ENCODE data around the gene PRDM12.

Gene PRDM12

DNA sequence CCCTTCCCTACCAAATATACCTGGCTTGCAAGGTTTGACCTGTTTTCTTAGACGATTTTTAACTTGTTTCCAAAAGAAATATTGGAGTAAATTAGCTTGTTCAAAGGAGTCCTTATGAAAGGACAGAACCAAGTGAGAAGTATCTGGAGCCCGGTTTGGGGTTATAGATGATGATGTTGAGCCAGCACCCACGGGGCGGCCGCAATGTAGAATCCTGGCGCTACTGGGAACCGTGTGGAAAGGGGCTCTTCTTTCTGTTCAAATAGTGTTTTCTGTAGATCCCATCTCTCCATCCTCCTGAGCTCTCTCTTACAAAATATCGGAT is 28.7 kb downstream of the PRDM12 start:
- no peak for DNase-seq

DNA sequence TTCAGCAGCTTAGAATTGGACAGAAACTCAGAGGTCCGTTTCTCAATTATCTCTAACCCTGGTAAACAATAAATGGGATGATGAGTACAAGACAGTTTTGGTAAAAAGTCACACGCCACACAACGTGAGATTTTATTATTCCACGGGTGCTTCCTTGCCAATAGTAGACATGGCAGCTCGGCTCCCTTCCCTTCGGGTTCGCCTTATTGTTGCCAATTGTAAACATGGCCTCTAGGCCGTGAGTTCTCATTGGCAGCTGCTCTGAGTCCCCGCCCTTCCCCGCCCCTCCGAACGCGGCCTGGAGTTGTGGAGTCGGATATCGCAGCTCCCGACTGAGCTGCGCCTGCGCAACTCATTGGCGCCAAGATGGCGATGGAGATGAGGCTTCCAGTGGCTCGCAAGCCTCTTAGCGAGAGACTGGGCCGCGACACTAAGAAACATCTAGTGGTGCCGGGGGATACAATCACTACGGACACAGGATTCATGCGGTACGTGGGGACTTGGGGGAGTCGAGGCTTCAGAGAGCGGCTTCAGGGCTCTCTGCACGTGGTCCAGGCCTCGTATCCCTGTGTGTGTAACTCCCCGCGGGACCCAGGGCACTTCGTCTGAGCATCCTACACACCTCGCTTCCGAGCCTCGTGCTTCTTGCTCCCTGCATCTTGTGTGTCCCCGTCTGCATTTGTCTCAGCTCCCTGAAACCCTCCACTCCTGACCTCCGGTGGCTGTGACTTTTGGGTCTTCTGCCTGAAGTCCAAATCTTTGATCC is 29.2 kb downstream of the PRDM12 start, which contains the start of gene EXOSC2:
Gene EXOSC2 (plus strand): TSS at position 355 of the 766 bp plus-strand sequence. CDS start 12 bp downstream, at position 367.
- DNase-seq = peak; percentile 94

DNA sequence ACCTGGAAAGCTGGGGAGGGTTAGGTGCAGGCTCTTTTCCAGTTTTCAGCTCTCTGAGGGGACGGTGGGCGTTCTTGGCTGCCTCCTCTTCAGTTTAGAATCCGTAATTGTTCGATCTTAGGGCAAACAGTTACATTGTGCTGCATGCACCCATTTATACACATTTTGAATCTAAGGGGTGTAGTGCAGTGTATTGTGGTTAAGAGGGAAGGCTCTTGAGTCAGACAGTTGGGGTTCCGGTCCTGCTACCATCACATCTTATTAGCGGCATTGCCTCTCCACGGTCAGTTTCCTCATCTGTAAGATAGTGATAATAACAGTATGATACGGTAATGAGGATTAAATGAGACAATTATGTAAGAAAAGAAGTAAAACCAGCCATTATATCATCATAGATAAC is 29.8 kb downstream of the PRDM12 start:
- no peak for DNase-seq

DNA sequence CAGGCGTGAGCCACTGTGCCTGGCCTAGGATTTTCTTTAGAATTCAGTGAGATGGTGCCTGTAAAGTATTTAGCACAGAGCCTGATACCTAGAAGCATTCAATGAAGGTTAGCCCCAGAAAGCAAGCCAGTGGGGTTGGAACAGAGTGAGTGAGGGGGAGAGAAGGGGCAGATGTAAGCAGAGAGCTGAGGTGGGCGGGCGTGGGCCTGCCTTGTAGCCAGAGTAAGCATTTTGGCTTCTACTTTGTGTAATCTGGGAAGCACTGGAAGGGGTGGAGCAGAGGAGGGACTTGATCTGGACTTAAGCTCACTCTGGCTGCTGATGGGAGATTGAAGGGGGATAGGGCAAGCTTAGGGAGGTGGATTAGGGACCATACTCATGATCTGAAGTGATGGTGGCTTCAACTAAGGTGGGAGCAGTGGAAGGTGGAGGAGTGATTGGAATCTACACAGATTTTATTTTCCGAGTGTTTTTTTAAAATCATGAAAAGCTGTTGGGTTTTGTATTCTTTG is 31.8 kb downstream of the PRDM12 start:
- no peak for DNase-seq

DNA sequence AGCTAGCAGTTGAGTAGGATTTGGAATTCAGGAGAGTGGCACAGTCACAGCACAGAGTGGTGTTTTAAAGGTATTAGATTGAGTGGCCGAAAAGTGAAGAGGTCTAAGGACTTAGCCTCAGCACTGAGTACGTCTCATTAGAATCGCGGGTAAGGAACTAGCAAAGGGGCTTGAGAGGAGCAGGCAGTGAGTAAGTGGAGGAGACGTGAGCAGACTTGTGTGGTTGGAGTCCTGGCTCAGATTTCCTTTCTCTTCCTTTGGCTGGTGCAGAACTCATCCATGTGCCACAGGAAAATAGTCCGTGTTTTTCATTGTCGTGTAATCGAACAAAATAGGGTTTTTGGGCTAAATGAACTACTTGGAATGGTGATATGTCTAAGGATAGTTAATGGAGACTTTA is 32.6 kb downstream of the PRDM12 start:
- DNase-seq = no peak

DNA sequence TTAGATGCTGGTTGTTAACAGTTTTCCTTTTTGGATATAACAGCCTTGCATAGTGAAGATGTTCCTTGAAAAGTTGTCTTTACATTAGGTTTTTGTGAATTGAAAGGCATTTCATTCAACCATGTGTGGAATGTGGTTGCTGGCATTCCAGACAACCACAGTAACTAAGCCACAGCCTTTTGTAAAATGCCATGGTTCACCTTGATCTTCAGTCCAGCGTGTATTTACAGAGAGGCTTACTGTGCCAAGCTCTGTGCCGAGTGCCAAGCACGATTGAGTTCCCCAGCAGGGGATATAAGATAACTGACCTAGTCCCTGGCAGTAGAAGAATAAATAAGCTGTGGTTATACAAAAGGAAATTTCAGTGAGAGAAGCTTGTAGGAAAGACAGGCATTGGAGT is 34.1 kb downstream of the PRDM12 start:
- DNase-seq = no peak

DNA sequence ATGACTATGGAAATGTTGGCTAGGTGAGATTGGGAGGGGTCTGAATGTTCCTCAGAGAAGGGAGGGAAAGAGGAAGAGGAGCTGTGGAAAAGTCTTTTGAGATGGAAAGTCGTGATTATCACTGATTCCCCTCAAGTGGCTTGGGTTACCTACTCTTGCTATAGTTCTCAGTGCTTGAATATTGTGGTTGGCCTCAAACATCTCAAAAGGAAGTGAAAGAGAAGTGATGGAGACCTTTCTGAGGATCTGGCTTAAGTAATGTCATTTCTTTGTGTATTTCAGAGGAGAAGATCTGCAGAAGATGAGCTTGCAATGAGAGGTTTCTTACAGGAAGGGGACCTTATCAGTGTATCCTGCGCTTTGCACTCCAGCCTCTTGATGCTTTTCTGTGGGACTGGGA is 34.7 kb downstream of the PRDM12 start:
- DNase-seq = no peak

DNA sequence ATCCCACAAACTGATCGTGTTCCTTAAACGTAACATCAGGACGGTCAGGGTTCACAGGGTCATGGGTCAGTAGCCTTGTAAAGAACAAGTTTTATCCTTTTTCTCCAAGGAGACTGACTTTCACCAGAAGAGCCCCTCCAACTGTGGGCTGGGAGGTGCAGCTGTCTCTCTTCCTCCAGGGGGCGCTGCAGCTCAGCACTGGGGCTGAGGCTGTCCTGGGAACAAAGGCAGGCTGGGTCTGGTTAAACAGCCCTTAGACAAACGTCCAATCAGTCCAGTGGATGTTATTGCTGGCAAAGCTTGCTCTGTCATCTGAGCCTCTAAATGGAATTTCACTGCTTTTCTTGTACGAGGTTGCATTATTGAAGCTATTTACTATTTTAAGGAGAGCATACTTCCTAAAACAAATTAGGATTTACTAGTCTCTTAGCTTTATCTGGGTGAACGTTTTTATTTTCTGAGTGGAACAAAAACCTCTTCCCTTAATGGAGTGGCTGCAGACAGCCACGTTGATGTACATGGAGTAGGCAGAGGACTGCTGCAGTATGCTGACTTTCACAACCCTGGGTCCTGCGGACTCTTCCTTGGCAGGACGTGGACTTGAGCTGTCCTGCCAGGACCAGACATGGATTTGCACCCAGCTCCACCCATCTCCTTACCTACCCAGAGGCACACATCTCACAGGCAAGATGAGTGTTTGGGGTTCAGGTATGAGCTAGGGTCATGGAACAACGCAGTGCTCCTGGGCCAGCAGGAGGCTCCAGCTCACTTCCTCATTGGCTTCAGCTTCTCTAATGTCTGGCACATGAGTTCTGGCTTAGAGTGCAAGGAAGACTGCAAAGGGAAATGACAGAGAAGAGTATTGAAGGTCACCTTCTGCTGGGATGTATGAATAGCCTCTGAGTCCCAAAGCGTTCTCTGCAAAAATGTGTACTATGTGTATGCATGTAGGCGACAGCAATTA is 36.9 kb downstream of the PRDM12 start:
- peak; percentile 77 for DNase-seq

DNA sequence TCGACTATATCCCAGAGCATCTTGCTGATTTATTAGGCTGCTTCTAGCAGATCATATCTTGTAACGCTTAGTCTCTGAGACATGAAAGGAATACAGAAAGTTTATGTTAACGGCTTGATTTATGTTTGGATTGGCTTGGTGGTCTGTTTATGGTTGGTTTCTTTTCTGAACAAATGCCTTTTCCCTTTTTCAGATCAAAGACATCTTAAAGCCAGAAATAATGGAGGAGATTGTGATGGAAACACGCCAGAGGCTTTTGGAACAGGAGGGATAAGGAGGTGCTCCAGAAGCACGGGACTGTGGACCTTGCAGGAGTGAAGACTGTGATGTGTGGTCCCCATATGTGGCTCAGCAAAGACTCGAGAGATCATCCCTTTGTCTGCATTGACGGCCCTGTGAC is 39.1 kb downstream of the PRDM12 start:
- DNase-seq = no peak

DNA sequence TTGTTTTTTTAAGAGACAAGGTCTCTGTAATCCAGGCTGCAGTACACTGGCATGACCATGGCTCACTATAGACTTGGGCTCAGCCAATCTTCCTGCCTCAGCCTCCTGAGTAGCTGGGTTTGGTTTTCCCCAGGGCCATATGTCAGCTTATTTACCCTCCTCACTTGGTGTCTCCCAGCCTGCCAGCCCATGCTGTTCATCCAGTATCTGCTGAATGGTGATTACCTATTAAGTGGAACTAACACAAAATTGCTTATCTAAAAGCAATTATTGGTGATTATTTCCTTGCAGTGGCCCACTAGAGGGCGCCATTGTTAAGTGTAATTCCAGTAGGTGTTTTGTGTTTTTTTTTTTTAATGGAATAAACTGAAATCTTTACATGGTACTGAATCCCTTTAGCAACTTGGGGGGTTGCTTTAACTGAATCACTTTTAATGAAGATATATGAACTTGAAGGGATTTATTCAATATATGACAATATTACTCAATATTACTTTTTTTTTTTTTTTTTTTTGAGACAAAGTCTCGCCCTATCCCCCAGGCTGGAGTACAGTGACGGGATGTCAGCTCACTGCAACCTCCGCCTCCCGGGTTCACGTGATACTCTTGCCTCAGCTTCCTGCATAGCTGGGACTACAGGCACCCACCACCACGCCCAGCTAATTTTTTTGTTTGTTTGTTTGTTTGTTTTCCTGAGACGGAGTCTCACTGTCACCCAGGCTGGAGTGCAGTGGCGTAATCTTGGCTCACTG is 43.0 kb downstream of the PRDM12 start:
- DNase-seq = peak; percentile 62

DNA sequence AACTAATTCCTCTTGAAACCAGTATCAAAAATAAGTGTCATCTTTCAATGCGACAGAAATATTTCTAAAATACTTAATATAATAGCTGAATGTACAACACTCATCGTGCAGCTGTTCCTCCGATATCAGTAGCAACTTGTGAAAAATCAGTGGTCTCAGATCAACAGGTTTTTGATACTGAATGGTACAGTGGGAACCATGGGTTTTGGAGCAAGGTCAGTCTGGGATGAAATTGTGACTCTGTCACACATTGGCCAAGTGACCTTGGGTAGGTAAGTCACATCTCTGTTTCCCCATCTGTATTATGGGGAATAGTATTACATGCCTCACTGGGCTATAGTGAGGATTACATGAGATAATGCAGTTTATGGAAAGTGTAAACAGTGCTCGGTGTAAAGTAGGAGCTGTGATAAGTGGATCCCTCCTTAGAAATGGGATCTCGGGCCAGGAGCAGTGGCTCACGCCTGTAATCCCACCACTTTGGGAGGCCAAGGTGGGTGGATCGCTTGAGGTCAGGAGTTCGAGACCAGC is 46.5 kb downstream of the PRDM12 start:
- DNase-seq = no peak

DNA sequence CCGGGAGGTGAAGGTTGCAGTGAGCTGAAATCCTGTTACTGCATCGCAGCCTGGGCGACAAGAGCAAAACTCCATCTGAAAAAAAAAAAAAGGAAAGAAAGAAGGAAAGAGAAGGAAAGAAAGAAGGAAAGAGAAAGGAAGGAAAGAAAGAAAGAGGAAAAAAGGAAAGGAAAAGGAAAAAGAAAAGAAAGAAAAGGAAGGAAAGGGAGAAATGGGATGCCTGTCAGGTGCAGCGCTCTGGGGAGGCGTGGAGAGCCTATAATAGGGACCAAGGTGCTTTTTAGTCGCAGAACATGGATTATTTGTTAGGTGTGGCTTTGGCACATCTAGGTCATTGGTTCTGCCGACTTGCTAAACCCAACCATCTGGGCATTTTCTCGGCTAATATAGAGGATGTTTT is 47.1 kb downstream of the PRDM12 start:
- DNase-seq = no peak

DNA sequence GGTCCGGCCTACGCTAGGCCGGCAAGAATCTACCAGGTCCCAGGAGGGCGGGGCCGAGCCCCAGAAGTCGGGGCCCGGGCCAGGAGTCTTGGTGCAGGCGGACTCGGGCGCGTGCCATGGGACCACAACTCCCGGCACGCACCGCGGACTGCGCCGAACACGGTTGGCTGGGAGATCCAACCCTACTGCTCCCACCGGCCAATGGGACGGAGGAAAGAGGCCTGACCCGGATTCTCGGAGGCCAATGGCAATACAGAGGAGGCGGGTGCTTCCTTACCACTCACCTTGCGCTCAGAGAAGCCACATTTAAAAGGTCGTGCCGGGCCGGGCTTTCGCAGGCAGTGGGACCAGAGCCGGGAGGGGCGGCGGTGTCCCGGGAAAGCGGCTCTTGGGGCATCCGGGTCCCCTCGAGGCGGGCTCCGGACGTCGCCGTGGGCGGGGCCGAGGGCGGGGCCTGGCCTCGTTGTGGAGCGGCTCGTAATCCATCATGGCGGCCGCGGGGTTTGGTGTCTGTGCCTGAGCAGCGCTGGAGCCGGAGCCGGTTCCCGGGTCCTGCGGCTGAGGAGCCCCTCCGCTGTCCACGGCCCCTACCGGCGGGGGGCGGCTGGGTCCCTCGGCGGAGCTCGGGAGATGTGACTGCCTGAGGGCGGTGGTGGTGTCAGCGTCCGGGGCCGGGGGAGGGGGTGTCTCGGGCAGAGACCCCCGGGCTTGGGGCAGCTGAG is 48.3 kb downstream of the PRDM12 start:
- peak; percentile 99 for DNase-seq

DNA sequence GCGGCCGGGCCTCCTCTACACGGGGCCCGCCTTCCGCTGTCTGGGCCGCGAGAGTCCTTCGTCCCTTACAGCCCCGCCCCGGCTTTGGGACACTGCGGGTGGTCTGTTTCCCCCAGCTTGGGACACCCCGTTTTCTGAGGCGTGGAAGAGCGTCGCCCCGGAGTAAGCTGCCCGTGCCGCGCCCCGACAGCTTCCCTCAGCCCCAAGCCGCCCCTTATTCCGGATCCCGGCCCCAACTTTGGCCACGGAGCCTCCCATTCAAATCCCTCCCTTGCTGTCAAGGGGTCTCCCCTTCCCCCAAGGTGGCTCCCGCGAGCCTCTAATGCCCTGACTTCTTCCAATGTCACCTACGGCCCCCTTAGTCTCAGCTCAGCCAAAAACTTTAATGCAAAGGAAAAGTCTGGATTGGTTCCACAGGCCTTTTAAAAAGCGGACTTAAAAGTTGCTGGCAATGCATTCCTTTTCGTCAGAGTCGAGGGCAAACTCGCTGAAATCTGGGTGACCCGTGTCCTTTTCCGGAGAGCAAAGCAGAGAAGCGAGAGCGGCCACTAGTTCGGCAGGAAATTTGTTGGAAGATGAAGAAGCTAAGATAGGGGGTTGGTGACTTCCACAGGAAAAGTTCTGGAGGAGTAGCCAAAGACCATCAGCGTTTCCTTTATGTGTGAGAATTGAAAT is 49.0 kb downstream of the PRDM12 start:
- no peak for DNase-seq

DNA sequence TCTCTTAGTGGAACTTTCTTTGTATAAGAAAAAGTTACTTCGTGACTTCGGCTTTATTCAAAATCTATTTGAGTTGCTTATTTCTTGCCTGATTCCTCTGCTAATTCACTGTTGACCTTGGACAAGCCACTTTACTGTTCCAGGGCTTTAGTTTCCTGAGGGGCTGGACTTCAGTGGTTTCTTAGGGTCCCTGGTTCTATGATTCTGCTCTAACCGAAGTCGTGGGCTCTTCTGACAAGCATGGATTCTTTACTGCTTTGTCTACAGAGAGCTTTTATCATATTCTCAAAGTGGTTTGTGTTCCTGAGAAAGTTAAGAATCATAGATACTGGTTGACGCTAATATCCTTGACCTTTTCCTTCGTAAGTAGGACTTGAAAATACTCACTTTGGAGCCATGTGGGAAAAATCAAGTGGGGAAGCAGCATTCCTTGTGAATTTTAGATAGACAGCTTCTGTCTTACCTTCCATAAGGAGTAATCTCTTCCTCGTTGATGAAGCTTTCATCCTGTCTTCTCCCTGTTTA is 50.3 kb downstream of the PRDM12 start:
- DNase-seq = no peak

DNA sequence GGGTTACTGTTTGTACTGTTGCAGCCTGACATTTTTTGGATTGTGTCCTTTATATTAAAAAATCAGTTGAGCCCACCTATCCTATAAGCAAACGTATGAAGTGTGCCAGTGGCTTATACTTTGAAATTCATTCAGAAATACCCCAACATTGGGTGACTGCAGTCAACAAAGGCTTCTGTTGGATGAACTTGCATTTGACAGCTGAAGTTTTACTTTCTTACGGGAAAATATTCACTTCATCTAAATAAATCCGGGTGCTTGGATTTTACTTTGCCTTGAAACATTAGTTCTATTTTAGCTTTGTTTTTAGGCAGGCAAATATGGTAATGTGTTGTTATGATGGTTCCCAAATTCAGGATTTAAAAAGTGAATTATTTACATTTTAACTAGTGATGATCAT is 50.9 kb downstream of the PRDM12 start:
- no peak for DNase-seq

DNA sequence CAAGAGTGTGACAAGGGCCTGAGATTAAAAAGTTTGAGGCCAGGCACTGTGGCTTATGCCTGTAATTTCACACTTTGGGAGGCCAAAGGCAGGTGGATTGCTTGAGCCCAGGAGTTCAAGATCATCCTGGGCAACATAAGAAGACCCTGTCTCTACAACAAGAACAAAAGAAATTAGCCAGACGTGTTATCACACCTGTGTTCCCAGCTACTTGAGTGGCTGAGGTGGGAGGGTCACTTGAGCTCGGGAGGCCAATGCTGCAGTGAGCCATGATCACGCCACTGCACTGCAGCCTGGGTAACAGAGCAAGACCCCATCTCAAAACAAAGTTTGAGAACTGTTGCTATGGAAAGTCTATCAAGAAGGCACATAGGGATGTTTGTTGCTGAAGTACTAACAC is 54.2 kb downstream of the PRDM12 start:
- DNase-seq = no peak

DNA sequence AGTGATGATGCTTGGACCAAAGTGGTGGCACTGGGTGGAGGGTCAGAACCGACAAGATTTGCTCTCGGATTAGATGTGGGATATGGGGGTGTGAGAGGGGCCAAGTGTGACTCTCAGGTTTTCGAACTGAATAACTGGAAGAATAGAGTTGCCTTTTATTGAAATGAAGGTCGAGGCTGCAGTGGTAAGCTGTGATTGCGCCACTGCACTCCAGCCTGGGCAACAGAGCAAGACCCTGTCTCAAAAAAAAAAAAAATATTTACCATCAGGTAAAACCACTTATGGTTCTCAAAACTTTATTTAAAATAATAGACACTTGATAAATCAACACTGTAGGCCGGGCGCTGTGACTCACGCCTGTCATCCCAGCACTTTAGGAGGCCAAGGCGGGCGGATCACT is 56.4 kb downstream of the PRDM12 start:
- DNase-seq = no peak

DNA sequence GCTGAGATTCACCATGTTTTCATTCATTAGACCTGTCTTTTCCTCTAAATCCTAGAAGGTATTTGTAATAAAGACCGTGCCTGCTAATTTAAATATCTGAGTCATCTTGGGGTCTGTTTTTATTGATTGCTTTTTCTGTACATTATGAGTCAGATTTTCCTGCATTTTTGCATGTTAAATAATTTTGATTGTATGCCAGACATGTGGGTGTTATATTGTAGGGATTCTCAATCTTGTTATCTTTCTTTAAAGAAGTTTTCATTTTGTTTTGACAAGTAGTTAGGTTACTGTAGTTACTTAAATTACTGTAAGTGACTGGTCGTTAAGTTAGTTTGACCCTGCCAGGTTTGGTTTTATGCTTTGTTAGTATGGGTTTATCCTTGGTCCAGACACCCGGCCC is 64.3 kb downstream of the PRDM12 start:
- no peak for DNase-seq

DNA sequence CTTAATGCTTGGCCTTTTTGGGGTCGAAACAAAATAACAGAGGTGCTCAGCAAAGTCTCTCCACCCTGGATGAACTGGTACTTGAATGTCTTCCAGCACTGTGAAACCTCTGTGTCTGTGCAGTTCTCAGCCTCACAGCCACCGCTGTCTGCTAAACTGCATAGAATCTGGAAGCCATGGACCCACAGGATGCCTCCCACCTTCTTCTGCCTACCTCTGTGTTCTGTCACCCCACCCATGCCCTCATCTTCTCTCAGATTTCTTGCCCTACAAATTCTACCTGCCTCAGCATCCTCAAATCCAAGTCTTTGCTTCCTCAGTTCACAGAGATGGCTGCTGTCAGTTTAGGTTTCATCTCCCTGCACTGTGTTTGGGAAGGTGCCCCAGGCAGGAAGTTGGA is 64.8 kb downstream of the PRDM12 start:
- DNase-seq = no peak

DNA sequence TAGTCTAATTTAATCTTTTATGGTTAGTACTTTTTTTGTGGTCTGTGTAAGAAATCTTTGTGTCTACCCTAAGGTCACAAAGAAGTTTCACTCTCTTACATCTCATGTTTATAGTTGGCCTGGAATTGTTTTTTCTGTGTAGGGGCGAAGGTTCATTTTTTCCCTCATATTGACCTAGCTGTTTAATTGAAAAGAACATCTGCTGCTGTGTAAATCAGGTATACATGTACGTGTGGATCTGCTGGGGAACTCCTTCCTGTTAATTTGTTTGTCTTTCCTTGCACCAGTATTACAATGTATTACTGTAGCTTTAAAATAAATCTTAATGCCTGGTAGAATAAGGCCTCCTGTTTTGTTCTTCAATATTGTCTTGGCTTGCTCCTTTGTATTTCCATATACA is 67.0 kb downstream of the PRDM12 start:
- DNase-seq = no peak

All from retina (tissue), 1 donor.